ENCODE measurements around the gene COCH.

COCH gene

DNA sequence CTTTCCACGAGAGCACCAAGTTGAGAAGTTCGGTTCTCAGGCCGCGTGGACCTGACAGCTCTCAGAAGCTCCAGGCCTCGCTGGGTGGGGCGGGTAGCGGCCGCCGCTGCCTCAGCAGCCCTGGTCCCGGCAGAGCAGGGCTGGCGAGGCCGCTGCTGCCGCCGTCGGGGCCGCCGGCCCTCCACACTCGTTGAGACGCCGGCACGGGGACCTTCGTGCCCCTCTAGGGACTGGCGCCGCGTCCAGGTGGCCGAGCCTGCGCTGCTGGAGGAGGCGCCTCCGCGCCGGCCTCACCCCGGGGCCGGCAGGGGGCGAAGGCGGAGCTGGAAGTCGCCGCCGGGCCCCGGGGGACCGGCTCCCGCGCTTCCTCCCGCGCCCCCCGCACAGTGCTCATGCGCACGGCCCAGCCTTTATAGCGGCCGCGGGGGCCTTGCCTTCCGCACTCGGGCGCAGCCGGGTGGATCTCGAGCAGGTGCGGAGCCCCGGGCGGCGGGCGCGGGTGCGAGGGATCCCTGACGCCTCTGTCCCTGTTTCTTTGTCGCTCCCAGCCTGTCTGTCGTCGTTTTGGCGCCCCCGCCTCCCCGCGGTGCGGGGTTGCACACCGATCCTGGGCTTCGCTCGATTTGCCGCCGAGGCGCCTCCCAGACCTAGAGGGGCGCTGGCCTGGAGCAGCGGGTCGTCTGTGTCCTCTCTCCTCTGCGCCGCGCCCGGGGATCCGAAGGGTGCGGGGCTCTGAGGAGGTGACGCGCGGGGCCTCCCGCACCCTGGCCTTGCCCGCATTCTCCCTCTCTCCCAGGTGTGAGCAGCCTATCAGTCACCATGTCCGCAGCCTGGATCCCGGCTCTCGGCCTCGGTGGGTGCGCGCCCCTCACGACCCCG, at the start of gene COCH:
COCH (plus strand) TSS at position 440 of the 879 bp plus-strand sequence; CDS start at position 820, 380 bp downstream.
- TF ChIP-seq, protein P1, sequence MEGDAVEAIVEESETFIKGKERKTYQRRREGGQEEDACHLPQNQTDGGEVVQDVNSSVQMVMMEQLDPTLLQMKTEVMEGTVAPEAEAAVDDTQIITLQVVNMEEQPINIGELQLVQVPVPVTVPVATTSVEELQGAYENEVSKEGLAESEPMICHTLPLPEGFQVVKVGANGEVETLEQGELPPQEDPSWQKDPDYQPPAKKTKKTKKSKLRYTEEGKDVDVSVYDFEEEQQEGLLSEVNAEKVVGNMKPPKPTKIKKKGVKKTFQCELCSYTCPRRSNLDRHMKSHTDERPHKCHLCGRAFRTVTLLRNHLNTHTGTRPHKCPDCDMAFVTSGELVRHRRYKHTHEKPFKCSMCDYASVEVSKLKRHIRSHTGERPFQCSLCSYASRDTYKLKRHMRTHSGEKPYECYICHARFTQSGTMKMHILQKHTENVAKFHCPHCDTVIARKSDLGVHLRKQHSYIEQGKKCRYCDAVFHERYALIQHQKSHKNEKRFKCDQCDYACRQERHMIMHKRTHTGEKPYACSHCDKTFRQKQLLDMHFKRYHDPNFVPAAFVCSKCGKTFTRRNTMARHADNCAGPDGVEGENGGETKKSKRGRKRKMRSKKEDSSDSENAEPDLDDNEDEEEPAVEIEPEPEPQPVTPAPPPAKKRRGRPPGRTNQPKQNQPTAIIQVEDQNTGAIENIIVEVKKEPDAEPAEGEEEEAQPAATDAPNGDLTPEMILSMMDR (IDR thresholded peaks at IDR 0.05; ENCODE audit: low read depth, low read length), result no peak
- no peak for DNase-seq (ENCODE audit: extremely low read depth, low read depth)

DNA sequence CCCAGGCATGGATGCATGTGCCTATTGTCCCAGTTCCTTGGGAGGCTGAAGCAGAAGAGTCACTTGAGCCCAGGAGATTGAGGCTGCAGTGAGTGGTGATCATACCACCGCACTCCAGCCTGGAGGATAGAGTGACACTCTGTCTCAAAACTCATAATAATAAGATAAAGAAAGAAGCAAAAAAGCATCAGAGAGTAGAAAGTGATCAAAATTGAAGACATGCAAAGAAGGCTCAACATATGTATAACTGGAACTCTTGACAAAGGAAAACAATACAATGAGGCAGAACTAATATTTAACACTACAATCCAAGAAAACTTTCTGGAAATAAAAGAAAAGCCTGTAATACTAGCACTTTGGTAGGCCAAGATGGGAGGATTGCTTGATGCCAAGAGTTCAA, 48.3 kb upstream of the COCH start:
- DNase-seq (ENCODE audit: extremely low read depth, low read depth), result no peak
- TF ChIP-seq, protein P1 (IDR thresholded peaks at IDR 0.05; ENCODE audit: low read depth, low read length), result no peak

DNA sequence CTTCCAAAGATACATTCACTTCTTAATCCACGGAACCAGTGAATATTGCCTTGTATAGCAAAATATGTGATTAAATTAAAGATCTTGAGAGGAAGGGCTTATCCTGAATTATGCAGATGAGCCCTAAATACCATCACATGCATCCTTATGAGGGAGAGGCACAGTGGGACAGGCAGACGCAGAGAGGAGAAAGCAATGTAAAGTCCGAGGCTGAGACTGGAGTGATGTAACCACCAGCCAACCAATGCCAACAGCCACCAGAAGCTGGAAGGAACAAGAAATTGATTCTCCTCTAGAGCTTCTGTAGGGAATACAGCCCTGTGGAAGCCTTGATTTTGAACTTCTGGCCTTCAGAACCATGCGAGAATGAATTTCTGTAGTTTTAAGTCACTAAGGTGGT, 44.5 kb upstream of the COCH start:
- no peak for DNase-seq (ENCODE audit: extremely low read depth, low read depth)
- TF ChIP-seq, protein P1 (IDR thresholded peaks at IDR 0.05; ENCODE audit: low read depth, low read length), result no peak

DNA sequence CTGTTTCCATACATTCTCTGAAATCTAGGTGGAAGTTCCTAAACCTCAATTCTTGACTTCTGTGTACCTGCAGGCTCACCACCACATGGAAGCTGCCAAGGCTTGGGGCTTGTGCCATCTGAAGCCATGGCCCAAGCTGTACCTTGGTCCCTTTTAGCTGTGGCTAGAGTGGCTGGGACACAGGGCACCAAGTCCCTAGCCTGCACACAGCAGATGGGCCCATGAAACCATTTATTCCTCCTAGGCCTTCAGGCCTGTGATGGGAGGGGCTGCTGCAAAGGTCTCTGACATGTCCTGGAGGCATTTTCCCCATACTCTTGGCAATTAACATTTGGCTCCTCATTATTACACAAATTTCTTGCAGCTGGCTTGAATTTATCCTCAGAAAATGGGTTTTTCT, 40.0 kb upstream of the COCH start:
- TF ChIP-seq, protein P1 (IDR thresholded peaks at IDR 0.05; ENCODE audit: low read depth, low read length), result no peak
- DNase-seq (ENCODE audit: extremely low read depth, low read depth), result no peak

DNA sequence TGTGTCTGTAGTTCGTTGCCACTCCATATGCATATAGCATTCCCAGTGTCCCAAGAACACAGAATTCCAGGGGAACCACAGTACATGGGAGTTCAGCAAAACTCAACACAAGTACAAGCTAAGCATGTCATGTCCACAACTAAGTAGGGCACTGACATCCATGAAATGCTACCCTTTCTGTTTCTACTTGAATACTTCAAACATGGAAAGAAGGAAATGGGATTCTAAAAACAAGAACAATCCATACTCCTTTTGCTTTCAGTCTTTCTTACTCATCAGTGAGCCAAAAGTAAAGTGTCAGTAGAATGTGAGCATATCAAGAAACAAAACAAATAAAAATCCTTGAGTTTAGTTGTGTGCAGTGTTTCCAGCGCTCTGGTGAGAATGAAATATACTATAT, 36.0 kb upstream of the COCH start:
- no peak for DNase-seq (ENCODE audit: extremely low read depth, low read depth)
- TF ChIP-seq, protein P1 (IDR thresholded peaks at IDR 0.05; ENCODE audit: low read depth, low read length), result no peak

DNA sequence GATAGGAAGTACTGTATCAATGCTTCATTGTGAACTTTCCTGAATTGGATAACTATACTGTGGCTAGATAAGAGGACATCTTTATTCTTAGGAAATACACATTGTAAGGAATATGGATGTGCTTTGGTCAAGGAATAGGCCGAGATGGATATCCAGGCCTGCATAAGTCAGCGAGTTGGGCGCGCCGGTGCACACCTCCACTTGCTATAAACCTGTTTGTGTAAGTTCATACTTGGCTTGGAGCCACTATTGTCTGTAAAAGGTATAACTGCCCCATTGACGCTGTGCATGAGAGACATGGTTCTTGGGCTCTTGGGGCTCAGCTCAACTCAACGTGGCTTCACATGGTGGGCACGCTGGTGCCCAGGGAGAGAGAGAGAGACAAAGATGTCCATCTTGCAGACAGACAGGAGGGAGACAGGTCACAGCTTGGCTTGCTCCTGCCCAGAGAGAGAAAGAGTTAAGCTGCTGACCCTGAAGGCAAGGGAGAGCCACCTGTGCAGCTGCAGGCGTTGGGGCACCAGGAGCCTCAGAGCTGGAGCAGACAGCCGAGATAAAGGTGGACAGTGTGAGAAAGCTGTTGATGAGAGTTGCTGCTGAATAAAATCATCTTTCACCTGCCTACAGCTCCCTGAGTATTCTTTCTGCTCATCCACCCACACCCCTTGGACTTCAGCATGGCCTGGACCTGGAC, 34.1 kb upstream of the COCH start:
- no peak for DNase-seq (ENCODE audit: extremely low read depth, low read depth)
- TF ChIP-seq, protein P1 (IDR thresholded peaks at IDR 0.05; ENCODE audit: low read depth, low read length), result no peak

DNA sequence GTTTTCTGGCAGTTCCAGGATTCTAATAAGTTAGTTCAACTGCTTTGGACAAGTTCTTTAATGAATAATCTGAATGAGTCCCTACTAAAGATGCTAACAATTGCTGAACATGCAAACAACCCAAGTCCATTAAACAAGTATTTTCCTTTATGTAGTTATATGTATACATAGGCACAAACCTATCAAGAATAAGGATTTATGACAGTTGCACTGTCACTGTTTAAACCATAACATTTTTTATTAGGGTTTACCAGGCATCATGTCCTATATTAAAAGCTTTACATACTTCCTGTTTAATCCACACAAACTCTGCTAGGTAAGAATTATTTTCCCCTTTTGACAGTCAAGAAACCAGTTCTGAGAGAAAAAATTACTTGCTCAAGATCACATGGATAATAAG, 31.9 kb upstream of the COCH start:
- TF ChIP-seq, protein P1 (IDR thresholded peaks at IDR 0.05; ENCODE audit: low read depth, low read length), result no peak
- DNase-seq (ENCODE audit: extremely low read depth, low read depth), result no peak

All from AG09319 (cell line).